Loucy (cell line): ENCODE results near the gene ANO8.

Source experiments
- H2AFZ ChIP-seq: fragments of 200-600 bp; sonication (generic); 2 replicates; pipeline ENCODE4 v1.6.0; 2016; ENCODE audit warnings: antibody characterized with exemption, mild to moderate bottlenecking, low read length, moderate library complexity
- H3F3A ChIP-seq: fragments of 200-600 bp; 2 replicates; pipeline ENCODE4 v1.6.0; 2016; ENCODE audit warnings: antibody characterized with exemption, low read depth, mild to moderate bottlenecking
- H3K27me3 ChIP-seq: fragments of 200-600 bp; sonication (generic); 2 replicates; pipeline ENCODE4 v1.6.1; 2014; ENCODE audit warnings: low read length, mild to moderate bottlenecking; ENCODE audit not compliant: insufficient read depth, poor library complexity, severe bottlenecking
- H3K36me3 ChIP-seq: fragments of 200-600 bp; sonication (generic); 2 replicates; pipeline ENCODE4 v1.6.1; 2016; ENCODE audit warnings: low read length; ENCODE audit not compliant: insufficient read depth
- H3K4me1 ChIP-seq: fragments of 200-600 bp; sonication (generic); 2 replicates; pipeline ENCODE4 v1.5.1; 2014; ENCODE audit warnings: low read length, mild to moderate bottlenecking; ENCODE audit not compliant: insufficient read depth, poor library complexity, severe bottlenecking
- H3K4me2 ChIP-seq: fragments of 200-600 bp; sonication (generic); 2 replicates; pipeline ENCODE4 v1.6.0; 2014; ENCODE audit warnings: antibody characterized with exemption, low read length, low read depth, mild to moderate bottlenecking; ENCODE audit not compliant: poor library complexity, severe bottlenecking
- H3K4me3 ChIP-seq: fragments of 200-600 bp; sonication (generic); 2 replicates; pipeline ENCODE4 v1.5.1; 2014; ENCODE audit warnings: low read length, mild to moderate bottlenecking, mixed read lengths; ENCODE audit not compliant: poor library complexity, severe bottlenecking
- H3K79me2 ChIP-seq: fragments of 200-600 bp; sonication (generic); 2 replicates; pipeline ENCODE4 v1.6.1; 2014; ENCODE audit warnings: low read length; ENCODE audit not compliant: insufficient read depth
- H3K9ac ChIP-seq: fragments of 200-600 bp; sonication (generic); 2 replicates; pipeline ENCODE4 v1.6.0; 2014; ENCODE audit warnings: mild to moderate bottlenecking, low read depth, low read length, moderate library complexity; ENCODE audit not compliant: poor library complexity, severe bottlenecking
- H3K9me2 ChIP-seq: fragments of 200-600 bp; sonication (generic); replicated peaks from 2 replicates; pipeline ENCODE4 v1.6.1; 2016; ENCODE audit warnings: low read depth, low read length, mixed read lengths
- H3K9me3 ChIP-seq: fragments of 200-600 bp; sonication (generic); 2 replicates; pipeline ENCODE4 v1.6.1; 2014; ENCODE audit warnings: mild to moderate bottlenecking, antibody characterized with exemption, low read length, low read depth; ENCODE audit not compliant: insufficient read depth
- H4K20me1 ChIP-seq: fragments of 200-600 bp; sonication (generic); 2 replicates; pipeline ENCODE4 v1.6.0; 2014; ENCODE audit warnings: antibody characterized with exemption, low read length, mild to moderate bottlenecking; ENCODE audit not compliant: insufficient read depth, poor library complexity, severe bottlenecking
- CTCF ChIP-seq: fragments of 200-600 bp; sonication (generic); conservative IDR thresholded peaks from 2 replicates; pipeline ENCODE4 v1.5.1; 2014; ENCODE audit warnings: mild to moderate bottlenecking, antibody characterized with exemption, low read length
- EZH2phosphoT487 ChIP-seq: fragments of 200-600 bp; IDR thresholded peaks from 2 replicates; pipeline ENCODE4 v1.6.1; 2018; ENCODE audit warnings: antibody characterized with exemption, mild to moderate bottlenecking, moderate library complexity, borderline replicate concordance

Gene ANO8

DNA sequence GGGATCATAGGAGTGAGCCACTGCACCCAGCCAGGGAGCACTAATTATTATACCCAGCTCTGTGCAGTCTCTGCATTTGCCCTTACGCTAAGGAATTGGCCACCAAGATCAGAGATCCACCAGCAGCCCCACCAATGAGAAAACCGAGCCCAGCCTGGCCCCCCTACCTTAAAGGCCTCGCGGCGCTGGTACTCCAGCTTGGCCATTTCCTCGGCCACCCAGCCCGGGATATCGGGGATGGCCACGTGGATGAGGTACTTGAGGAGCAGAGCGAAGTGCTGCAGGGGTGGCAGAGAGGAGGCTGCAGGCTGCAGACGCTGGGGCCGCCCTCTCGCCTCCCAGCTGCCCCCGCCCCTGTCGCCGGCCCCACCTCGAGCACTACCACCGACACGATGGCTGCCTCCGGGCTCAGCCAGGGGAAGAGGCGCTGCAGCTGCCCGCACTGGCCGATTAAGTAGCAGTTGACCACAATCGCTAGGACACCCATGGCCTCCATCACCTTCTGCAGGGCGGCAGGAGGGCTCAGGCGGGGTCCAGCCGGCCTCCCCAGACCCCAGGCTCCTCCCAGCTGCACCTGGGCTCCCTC is 7.5 kb downstream of the ANO8 start:
- no peaks in the 10 kb centered on the region for H3K9me2 ChIP-seq
- no peaks in the 10 kb centered on the region for H3F3A ChIP-seq
- no peaks in the 10 kb centered on the region for H4K20me1 ChIP-seq
- H3K27me3 ChIP-seq = no peaks in the 10 kb centered on the region
- H3K4me2 ChIP-seq = no peak overlapping the region
- no peak for TF ChIP-seq EZH2phosphoT487
- TF ChIP-seq CTCF = no peak
- H3K9ac ChIP-seq = no peak overlapping the region
- no peak overlapping the region for H2AFZ ChIP-seq
- no peak overlapping the region for H3K4me3 ChIP-seq
- H3K79me2 ChIP-seq = no peaks in the 10 kb centered on the region
- no peaks in the 10 kb centered on the region for H3K4me1 ChIP-seq
- H3K9me3 ChIP-seq = no peaks in the 10 kb centered on the region
- peaks cover under 1% of the 10 kb centered on the region; the same call in 1 of the 2 replicates for H3K36me3 ChIP-seq

DNA sequence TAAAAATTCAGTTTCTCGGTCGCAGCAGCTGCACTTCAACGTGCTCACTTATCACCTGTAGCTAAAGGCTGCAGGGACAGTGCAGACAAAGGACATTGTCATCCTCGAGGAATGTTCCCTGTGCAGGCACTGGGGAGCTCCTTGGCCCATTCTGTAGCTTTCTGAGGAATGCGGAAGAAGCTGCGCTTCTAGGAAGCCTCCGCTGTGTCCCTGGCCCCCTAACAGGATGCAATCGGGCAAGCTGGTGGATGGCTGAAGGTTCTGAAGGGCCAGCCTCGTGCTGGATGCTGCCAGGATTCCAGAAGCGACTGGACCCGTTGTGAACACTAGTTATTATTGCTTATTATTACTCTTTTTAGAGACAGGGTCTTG is 8.1 kb downstream of the ANO8 start:
- TF ChIP-seq CTCF (no peak), EZH2phosphoT487 (no peak)
- no peak overlapping the region for H3K4me2 ChIP-seq
- H4K20me1 ChIP-seq = no peaks in the 10 kb centered on the region
- H2AFZ ChIP-seq = no peak overlapping the region
- H3F3A ChIP-seq = no peaks in the 10 kb centered on the region
- no peaks in the 10 kb centered on the region for H3K9me2 ChIP-seq
- H3K4me1 ChIP-seq = no peaks in the 10 kb centered on the region
- no peak overlapping the region for H3K9ac ChIP-seq
- no peaks in the 10 kb centered on the region for H3K9me3 ChIP-seq
- peaks cover 6% of the 10 kb centered on the region; the same call in 1 of the 2 replicates for H3K36me3 ChIP-seq
- H3K27me3 ChIP-seq = no peaks in the 10 kb centered on the region
- no peaks in the 10 kb centered on the region for H3K79me2 ChIP-seq
- H3K4me3 ChIP-seq = no peak overlapping the region

GRCh38 chr19:17325881-17326594 is 8.6 kb downstream of the ANO8 start:
- Histone ChIP-seq H3K9me3 (no peaks in the 10 kb centered on the region), H3K4me1 (no peaks in the 10 kb centered on the region), H3K79me2 (no peaks in the 10 kb centered on the region), H3K4me3 (no peak overlapping the region), H4K20me1 (no peaks in the 10 kb centered on the region), H3K27me3 (no peaks in the 10 kb centered on the region), H3K4me2 (no peak overlapping the region), H3K9ac (no peak overlapping the region), H2AFZ (no peak overlapping the region), H3F3A (no peaks in the 10 kb centered on the region), H3K9me2 (no peaks in the 10 kb centered on the region), H3K36me3 (peaks cover 10% of the 10 kb centered on the region; the same call in 1 of the 2 replicates)
- TF ChIP-seq CTCF (no peak), EZH2phosphoT487 (no peak)
